ENCODE measurements around the gene ARMH3.

DNA sequence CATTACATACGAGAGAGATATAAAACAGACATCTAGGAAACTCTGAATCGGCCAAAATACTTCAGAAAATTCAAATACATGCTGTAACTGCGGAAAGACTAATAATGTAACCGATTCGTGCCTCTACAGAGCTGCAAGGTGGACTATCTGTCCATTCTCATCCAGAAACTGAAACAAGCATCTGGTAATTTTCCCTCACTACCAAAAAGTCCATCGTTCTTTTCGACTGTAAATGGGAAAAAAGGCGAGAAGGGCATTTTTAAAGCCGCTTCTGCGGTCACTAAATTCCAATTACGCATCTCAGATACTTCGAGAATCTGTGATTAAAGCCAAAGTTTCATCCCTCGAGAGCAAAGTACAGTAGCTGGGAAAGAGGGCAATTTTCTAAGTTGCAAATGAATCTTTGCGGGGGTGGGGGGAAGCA lies 239.0 kb downstream of the ARMH3 start:
- TF ChIP-seq, protein P1, sequence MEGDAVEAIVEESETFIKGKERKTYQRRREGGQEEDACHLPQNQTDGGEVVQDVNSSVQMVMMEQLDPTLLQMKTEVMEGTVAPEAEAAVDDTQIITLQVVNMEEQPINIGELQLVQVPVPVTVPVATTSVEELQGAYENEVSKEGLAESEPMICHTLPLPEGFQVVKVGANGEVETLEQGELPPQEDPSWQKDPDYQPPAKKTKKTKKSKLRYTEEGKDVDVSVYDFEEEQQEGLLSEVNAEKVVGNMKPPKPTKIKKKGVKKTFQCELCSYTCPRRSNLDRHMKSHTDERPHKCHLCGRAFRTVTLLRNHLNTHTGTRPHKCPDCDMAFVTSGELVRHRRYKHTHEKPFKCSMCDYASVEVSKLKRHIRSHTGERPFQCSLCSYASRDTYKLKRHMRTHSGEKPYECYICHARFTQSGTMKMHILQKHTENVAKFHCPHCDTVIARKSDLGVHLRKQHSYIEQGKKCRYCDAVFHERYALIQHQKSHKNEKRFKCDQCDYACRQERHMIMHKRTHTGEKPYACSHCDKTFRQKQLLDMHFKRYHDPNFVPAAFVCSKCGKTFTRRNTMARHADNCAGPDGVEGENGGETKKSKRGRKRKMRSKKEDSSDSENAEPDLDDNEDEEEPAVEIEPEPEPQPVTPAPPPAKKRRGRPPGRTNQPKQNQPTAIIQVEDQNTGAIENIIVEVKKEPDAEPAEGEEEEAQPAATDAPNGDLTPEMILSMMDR (IDR thresholded peaks at IDR 0.05 in 4 of 5, conservative IDR thresholded peaks at IDR 0.05 in 1 of 5), result no peak
- no peak for TF ChIP-seq POLR2A (IDR thresholded peaks at IDR 0.05)

Measured in gastrocnemius medialis (tissue), 4 donors.